Trophoblast cell (in vitro differentiated cells and primary cell): ENCODE data around the gene RAD51B.

Source experiments
- DNase-seq, 2 donors: peaks; one replicate each; pipeline ENCODE4 v3.0.0-alpha.2; 2016
- H2AFZ ChIP-seq: 2 replicates; pipeline ENCODE4 v1.6.1; 2013; ENCODE audit warnings: low read length, moderate library complexity, mild to moderate bottlenecking; ENCODE audit not compliant: insufficient read depth, poor library complexity
- H2AK5ac ChIP-seq: 2 replicates; pipeline ENCODE4 v1.6.1; 2013; ENCODE audit warnings: mild to moderate bottlenecking, low read length
- H2BK120ac ChIP-seq: 2 replicates; pipeline ENCODE4 v1.6.1; 2013; ENCODE audit warnings: low read length, mild to moderate bottlenecking, moderate library complexity; ENCODE audit not compliant: insufficient read depth, poor library complexity
- H2BK12ac ChIP-seq: 2 replicates; pipeline ENCODE4 v1.6.1; 2013; ENCODE audit warnings: mild to moderate bottlenecking, low read length, moderate library complexity
- H2BK5ac ChIP-seq: 2 replicates; pipeline ENCODE4 v1.6.1; 2013; ENCODE audit warnings: low read length, low read depth, moderate library complexity, mild to moderate bottlenecking; ENCODE audit not compliant: poor library complexity
- H3K14ac ChIP-seq: 2 replicates; pipeline ENCODE4 v1.6.1; 2013; ENCODE audit warnings: mild to moderate bottlenecking, low read length
- H3K18ac ChIP-seq: 2 replicates; pipeline ENCODE4 v1.6.1; 2013; ENCODE audit warnings: mild to moderate bottlenecking, low read length
- H3K23ac ChIP-seq: 2 replicates; pipeline ENCODE4 v1.6.1; 2013; ENCODE audit warnings: low read length
- H3K27ac ChIP-seq: 2 replicates; pipeline ENCODE4 v1.5.1; 2013; ENCODE audit warnings: low read depth, mild to moderate bottlenecking, inconsistent platforms, low read length, moderate library complexity
- H3K27me3 ChIP-seq: 2 replicates; pipeline ENCODE4 v1.6.1; 2013; ENCODE audit warnings: inconsistent platforms, mild to moderate bottlenecking, low read length, moderate library complexity; ENCODE audit not compliant: insufficient read depth
- H3K36me3 ChIP-seq, 2 experiments: 1 replicate in 1 of 2; 2 replicates in 1 of 2; pipeline ENCODE4 v1.6.1; 2013; ENCODE audit warnings: low read length in 2 of 2, mild to moderate bottlenecking in 2 of 2, moderate library complexity in 1 of 2; ENCODE audit not compliant: insufficient read depth in 2 of 2, control insufficient read depth in 1 of 2
- H3K4ac ChIP-seq: 2 replicates; pipeline ENCODE4 v1.6.1; 2013; ENCODE audit warnings: low read depth, mild to moderate bottlenecking, low read length, moderate library complexity
- H3K4me1 ChIP-seq, 2 experiments: 1 replicate in 1 of 2; 2 replicates in 1 of 2; pipeline ENCODE4 v1.6.1; 2013; ENCODE audit warnings: low read length in 2 of 2, mild to moderate bottlenecking in 2 of 2, moderate library complexity in 1 of 2; ENCODE audit not compliant: insufficient read depth in 2 of 2, control insufficient read depth in 1 of 2
- H3K4me2 ChIP-seq: 2 replicates; pipeline ENCODE4 v1.6.1; 2013; ENCODE audit warnings: inconsistent platforms, mild to moderate bottlenecking, low read length, moderate library complexity
- H3K4me3 ChIP-seq: 2 replicates; pipeline ENCODE4 v1.5.1; 2013; ENCODE audit warnings: mild to moderate bottlenecking, low read depth, low read length, inconsistent platforms
- H3K79me1 ChIP-seq: one replicate; pipeline ENCODE4 v1.6.1; 2013; ENCODE audit warnings: low read length
- H3K79me2 ChIP-seq: 2 replicates; pipeline ENCODE4 v1.6.1; 2013; ENCODE audit warnings: low read length, mild to moderate bottlenecking; ENCODE audit not compliant: control insufficient read depth, insufficient read depth, poor library complexity
- H3K9ac ChIP-seq: 2 replicates; pipeline ENCODE4 v1.6.1; 2013; ENCODE audit warnings: mild to moderate bottlenecking, low read length
- H3K9me3 ChIP-seq: 2 replicates; pipeline ENCODE4 v1.6.1; 2013; ENCODE audit warnings: low read depth, mild to moderate bottlenecking, control low read depth, inconsistent platforms, low read length; ENCODE audit not compliant: insufficient read depth
- H4K12ac ChIP-seq: 2 replicates; pipeline ENCODE4 v1.6.1; 2013; ENCODE audit warnings: low read depth, mild to moderate bottlenecking, low read length, moderate library complexity
- H4K8ac ChIP-seq: 2 replicates; pipeline ENCODE4 v1.6.1; 2013; ENCODE audit warnings: low read depth, mild to moderate bottlenecking, low read length, moderate library complexity
- H4K91ac ChIP-seq: one replicate; pipeline ENCODE4 v1.6.1; 2013; ENCODE audit warnings: low read depth, mild to moderate bottlenecking, low read length, moderate library complexity
- WGBS: extraction: QIAGEN DNeasy Blood & Tissue Kit; methylation state at CpG from one replicate; pipeline ENCODE4 v1.1.7; 2013; ENCODE audit warnings: missing lambda C conversion rate; ENCODE audit not compliant: insufficient read length, insufficient coverage; ENCODE audit errors: extremely low coverage; 5-methylcytosine and 5-hydroxymethylcytosine counted together

The RAD51B gene

DNA sequence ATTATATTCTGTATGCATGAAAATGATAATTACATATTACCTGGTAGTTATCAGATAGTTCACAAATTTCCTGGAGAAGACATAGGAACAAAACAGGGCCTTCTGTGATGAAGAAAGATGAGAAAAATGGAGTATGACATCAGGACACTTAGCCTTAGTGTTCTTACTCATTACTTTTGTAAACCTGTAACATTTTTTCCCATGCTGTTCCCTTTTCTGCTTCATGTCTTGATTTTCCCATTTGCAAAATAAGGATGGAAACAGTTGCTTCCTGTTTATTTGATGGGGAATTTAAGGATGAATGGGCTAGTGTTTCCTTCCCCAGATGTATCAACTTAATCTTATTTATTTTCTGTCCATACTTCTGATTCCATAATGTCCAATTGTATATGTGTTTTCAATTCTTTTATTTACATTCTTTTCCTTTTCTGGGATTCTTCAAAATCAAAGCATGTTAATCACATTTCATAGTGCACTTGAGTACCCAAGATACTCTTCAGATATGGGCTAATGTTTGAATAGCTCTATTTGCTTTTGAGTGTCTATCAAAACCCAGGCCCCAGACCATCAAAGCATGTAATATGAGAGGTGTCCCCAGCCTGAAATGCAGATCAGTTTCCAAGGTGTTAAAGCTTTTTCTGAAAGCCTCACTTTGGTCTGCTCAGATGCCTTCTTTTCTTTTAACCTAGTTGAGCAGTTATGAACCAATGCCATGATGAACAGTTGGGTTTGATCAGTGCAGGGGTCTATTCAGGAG is 260.5 kb downstream of the RAD51B start:
- peaks cover 9% of the 10 kb centered on the region for H3K79me1 ChIP-seq
- no peak overlapping the region for H2BK12ac ChIP-seq

GRCh38 chr14:68081489-68081888 is 261.9 kb downstream of the RAD51B start:
- H3K27ac ChIP-seq = no peak overlapping the region
- H3K4me2 ChIP-seq = no peak overlapping the region
- H4K12ac ChIP-seq = no peak overlapping the region
- H3K4me3 ChIP-seq = no peak overlapping the region
- peaks cover 7% of the 10 kb centered on the region for H3K79me1 ChIP-seq
- H3K4me1 ChIP-seq = peaks cover 2 to 5% of the 10 kb centered on the region in 2 experiments
- no peaks in the 10 kb centered on the region for H3K9me3 ChIP-seq
- H3K14ac ChIP-seq = no peak overlapping the region
- H3K79me2 ChIP-seq = no peaks in the 10 kb centered on the region
- H4K91ac ChIP-seq = no peak overlapping the region
- H2AFZ ChIP-seq = no peak overlapping the region
- H3K23ac ChIP-seq = no peak overlapping the region
- H2BK5ac ChIP-seq = no peak overlapping the region
- H3K18ac ChIP-seq = no peak overlapping the region
- no peak overlapping the region for H2AK5ac ChIP-seq
- H2BK120ac ChIP-seq = no peak overlapping the region
- H4K8ac ChIP-seq = no peak overlapping the region
- no peak for DNase-seq
- H3K27me3 ChIP-seq = no peaks in the 10 kb centered on the region
- no CpG with 5 or more reads among the region's 5 CpGs for WGBS
- H3K36me3 ChIP-seq = no peaks in the 10 kb centered on the region
- H3K4ac ChIP-seq = no peak overlapping the region
- H2BK12ac ChIP-seq = peak overlapping the region; percentile 69
- H3K9ac ChIP-seq = no peak overlapping the region

More for the DNA sequence above, 260.5 kb downstream of the RAD51B start:
- Histone ChIP-seq H3K36me3 (no peaks in the 10 kb centered on the region), H4K91ac (no peak overlapping the region), H3K14ac (no peak overlapping the region), H3K4me1 (peaks cover 3% of the 10 kb centered on the region in 2 experiments), H4K8ac (no peak overlapping the region), H2BK5ac (no peak overlapping the region), H3K4me2 (no peak overlapping the region), H3K79me2 (no peaks in the 10 kb centered on the region), H2AFZ (no peak overlapping the region), H3K4ac (no peak overlapping the region), H2BK120ac (no peak overlapping the region), H4K12ac (no peak overlapping the region), H2AK5ac (no peak overlapping the region), H3K9ac (no peak overlapping the region), H3K9me3 (no peaks in the 10 kb centered on the region), H3K27ac (no peak overlapping the region), H3K4me3 (no peak overlapping the region), H3K18ac (no peak overlapping the region), H3K27me3 (no peaks in the 10 kb centered on the region), H3K23ac (no peak overlapping the region)
- no peak for DNase-seq

- H3K27ac ChIP-seq = no peak overlapping the region
- H4K91ac ChIP-seq = no peak overlapping the region
- no peak overlapping the region for H3K23ac ChIP-seq
- H3K18ac ChIP-seq = no peak overlapping the region
- no CpG with 5 or more reads among the region's 3 CpGs for WGBS
- H3K14ac ChIP-seq = no peak overlapping the region
- H2BK12ac ChIP-seq = no peak overlapping the region
- no peak overlapping the region for H2AK5ac ChIP-seq
- no peak overlapping the region for H3K4me2 ChIP-seq
- no peak overlapping the region for H2BK5ac ChIP-seq
- no peak overlapping the region for H3K4ac ChIP-seq
- no peak overlapping the region for H4K12ac ChIP-seq
- H4K8ac ChIP-seq = no peak overlapping the region
- no peak overlapping the region for H2BK120ac ChIP-seq
- H3K4me1 ChIP-seq = peaks cover 2 to 5% of the 10 kb centered on the region in 2 experiments
- peaks cover 5% of the 10 kb centered on the region for H3K79me1 ChIP-seq
- H2AFZ ChIP-seq = no peak overlapping the region
- H3K4me3 ChIP-seq = no peak overlapping the region
- H3K9ac ChIP-seq = no peak overlapping the region
- DNase-seq = no peak
- H3K9me3 ChIP-seq = no peaks in the 10 kb centered on the region
- no peaks in the 10 kb centered on the region for H3K27me3 ChIP-seq
- H3K79me2 ChIP-seq = no peaks in the 10 kb centered on the region
- H3K36me3 ChIP-seq = no peaks in the 10 kb centered on the region
Measured at GRCh38 chr14:68082698-68083291, 263.2 kb downstream of the RAD51B start.

DNA sequence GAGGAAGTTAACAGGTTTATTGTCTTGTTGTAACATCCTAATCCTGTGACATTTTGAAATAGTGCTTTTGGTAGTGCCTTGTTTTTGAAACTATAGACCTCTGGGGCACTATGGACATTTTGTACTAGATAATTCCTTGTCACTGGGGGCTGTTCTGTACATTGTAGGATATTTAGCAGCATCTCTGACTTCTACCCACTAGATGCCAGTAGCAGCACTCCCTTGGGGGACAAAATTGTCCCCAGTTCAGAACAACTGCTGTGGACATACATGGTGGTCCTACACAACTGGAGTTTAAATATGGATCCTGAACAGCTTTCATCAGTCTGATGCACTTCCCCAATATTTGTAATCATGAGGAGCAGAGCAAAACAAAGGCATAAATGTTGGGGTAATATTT is 264.7 kb downstream of the RAD51B start:
- no peaks in the 10 kb centered on the region for H3K36me3 ChIP-seq
- no peak overlapping the region for H3K23ac ChIP-seq
- no peak overlapping the region for H3K27ac ChIP-seq
- H3K4me3 ChIP-seq = no peak overlapping the region
- no peak overlapping the region for H3K4me2 ChIP-seq
- H3K79me1 ChIP-seq = peaks cover 9% of the 10 kb centered on the region
- no peak overlapping the region for H2AFZ ChIP-seq
- H3K18ac ChIP-seq = no peak overlapping the region
- H3K4me1 ChIP-seq = peaks cover 2 to 5% of the 10 kb centered on the region in 2 experiments
- H3K27me3 ChIP-seq = no peaks in the 10 kb centered on the region
- no peak overlapping the region for H2BK120ac ChIP-seq
- DNase-seq = no peak
- no peak overlapping the region for H3K14ac ChIP-seq
- H4K91ac ChIP-seq = no peak overlapping the region
- H3K79me2 ChIP-seq = no peaks in the 10 kb centered on the region
- H2BK12ac ChIP-seq = no peak overlapping the region
- H2AK5ac ChIP-seq = no peak overlapping the region
- H4K8ac ChIP-seq = no peak overlapping the region
- H3K9ac ChIP-seq = no peak overlapping the region
- H4K12ac ChIP-seq = no peak overlapping the region
- H3K9me3 ChIP-seq = no peaks in the 10 kb centered on the region
- no peak overlapping the region for H2BK5ac ChIP-seq
- no peak overlapping the region for H3K4ac ChIP-seq
